ENCODE measurements around the gene NEDD4L. TPM values are rescaled to one million over a fixed set of nuclear protein-coding genes. Genes with fewer than 3 reads are reported as not detected.

NEDD4L gene
- total RNA-seq, 4 donors from 2014 or later, result 22.7 to 39.9 (median 34.7) TPM

DNA sequence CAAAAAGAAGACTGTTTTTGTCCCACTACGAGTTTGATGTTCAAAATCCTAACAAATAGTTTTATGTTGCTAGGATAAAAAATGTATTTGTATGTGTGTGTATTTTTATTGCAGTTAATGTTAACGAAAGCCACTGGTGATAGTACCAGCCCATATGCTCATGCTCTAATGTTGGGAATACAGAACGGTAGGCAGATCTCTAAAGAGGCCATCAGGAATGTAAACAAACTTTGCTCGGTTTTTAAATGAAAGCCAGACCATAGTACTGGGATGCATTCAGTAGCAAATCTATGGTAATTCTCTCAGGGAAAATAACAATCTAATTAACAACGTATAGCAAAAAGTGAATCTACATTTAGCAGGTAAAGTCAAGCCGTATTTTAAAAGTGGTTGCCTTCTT is 208.1 kb downstream of the NEDD4L start:
- Histone ChIP-seq H3K9me3 (no peaks in the 10 kb centered on the region), H3K36me3 (peaks cover 0 to 11% (median 5%) of the 10 kb centered on the region in 4 donors), H3K4me3 (no peak overlapping the region), H3K27ac (replicated peaks in 1 of 4) (no peak overlapping the region), H3K4me1 (peaks cover 6 to 24% (median 17%) of the 10 kb centered on the region in 4 donors), H3K27me3 (no peaks in the 10 kb centered on the region)
- intact Hi-C loops (cut with DNase I), result no loop called here
- 65% methylated on average over 6 of the region's 6 CpGs for WGBS
- TF ChIP-seq CTCF (IDR thresholded peaks at IDR 0.05) (no peak), EP300 (IDR thresholded peaks at IDR 0.05) (no peak), POLR2AphosphoS5 (IDR thresholded peaks at IDR 0.05) (no peak), POLR2A (IDR thresholded peaks at IDR 0.05; ENCODE audit: low read depth) (no peak)
- no peak for DNase-seq (ENCODE audit: extremely low spot score)

- peaks cover 0 to 11% (median 5%) of the 10 kb centered on the region in 4 donors for H3K36me3 ChIP-seq
- no peak for DNase-seq (ENCODE audit: extremely low spot score)
- 97% methylated on average over 2 of the region's 2 CpGs for WGBS
- peaks cover 6 to 15% (median 9%) of the 10 kb centered on the region in 4 donors for H3K4me1 ChIP-seq
- no peak overlapping the region for H3K4me3 ChIP-seq
- H3K27me3 ChIP-seq, result no peaks in the 10 kb centered on the region
- no peak for TF ChIP-seq EP300 (IDR thresholded peaks at IDR 0.05)
- no peak for TF ChIP-seq POLR2A (IDR thresholded peaks at IDR 0.05; ENCODE audit: low read depth)
- no peak for TF ChIP-seq CTCF (IDR thresholded peaks at IDR 0.05)
- TF ChIP-seq POLR2AphosphoS5 (IDR thresholded peaks at IDR 0.05), result no peak
- H3K27ac ChIP-seq (replicated peaks in 1 of 4), result no peak overlapping the region
- H3K9me3 ChIP-seq, result no peaks in the 10 kb centered on the region
- intact Hi-C loops (cut with DNase I), result no loop called here
These were observed 209.3 kb downstream of the NEDD4L start for GRCh38 chr18:58253318-58253717.

GRCh38 chr18:58253871-58254270 is 209.8 kb downstream of the NEDD4L start:
- TF ChIP-seq EP300 (IDR thresholded peaks at IDR 0.05) (no peak), POLR2A (IDR thresholded peaks at IDR 0.05; ENCODE audit: low read depth) (no peak), POLR2AphosphoS5 (IDR thresholded peaks at IDR 0.05) (no peak), CTCF (IDR thresholded peaks at IDR 0.05) (no peak)
- Histone ChIP-seq H3K27ac (replicated peaks in 1 of 4) (no peak overlapping the region), H3K36me3 (peaks cover 0 to 11% (median 5%) of the 10 kb centered on the region in 4 donors), H3K4me3 (no peak overlapping the region), H3K4me1 (peaks cover 6 to 15% (median 9%) of the 10 kb centered on the region in 4 donors), H3K9me3 (no peaks in the 10 kb centered on the region), H3K27me3 (no peaks in the 10 kb centered on the region)
- no peak for DNase-seq (ENCODE audit: extremely low spot score)
- WGBS, result 92% methylated on average over 1 of the region's 1 CpG
- intact Hi-C loops (cut with DNase I), result no loop called here

DNA sequence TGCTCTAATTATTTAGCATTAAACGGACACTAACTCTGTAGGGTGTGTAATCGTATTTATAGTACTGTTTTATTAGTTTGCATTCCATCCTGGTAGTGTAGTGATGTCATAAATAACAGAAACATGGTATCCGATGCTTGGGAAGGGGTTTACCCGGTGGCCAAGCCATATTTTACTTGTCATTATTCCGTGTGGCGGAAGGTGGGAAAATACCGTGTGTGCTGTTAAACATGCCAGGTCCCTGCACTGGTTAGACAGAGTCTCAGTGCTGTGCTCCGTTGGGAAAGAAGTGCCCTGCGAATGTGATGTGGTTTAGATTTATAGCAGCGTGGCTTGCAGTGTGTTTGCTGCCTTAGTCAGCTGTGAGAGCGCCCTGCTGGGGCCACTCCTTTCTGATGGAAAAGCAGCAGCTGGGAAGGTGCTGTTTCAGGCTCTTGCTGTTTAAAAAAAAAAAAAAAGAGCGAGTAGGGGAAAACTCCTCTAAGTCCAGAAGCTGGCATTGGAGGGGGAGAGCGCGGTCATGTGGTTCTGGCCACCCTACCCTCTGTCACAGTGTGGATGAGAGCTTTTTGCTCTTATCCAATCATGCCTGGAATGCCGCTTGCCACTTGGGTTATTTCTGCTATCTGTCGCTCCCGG is 211.0 kb downstream of the NEDD4L start:
- TF ChIP-seq POLR2AphosphoS5 (IDR thresholded peaks at IDR 0.05) (no peak), EP300 (IDR thresholded peaks at IDR 0.05) (no peak), POLR2A (IDR thresholded peaks at IDR 0.05; ENCODE audit: low read depth) (no peak), CTCF (IDR thresholded peaks at IDR 0.05) (no peak)
- Histone ChIP-seq H3K4me1 (peaks cover 6 to 12% (median 9%) of the 10 kb centered on the region in 4 donors), H3K27ac (replicated peaks in 1 of 4) (no peak overlapping the region), H3K27me3 (no peaks in the 10 kb centered on the region), H3K4me3 (no peak overlapping the region), H3K36me3 (peaks cover 0 to 11% (median 5%) of the 10 kb centered on the region in 4 donors), H3K9me3 (no peaks in the 10 kb centered on the region)
- peak; percentile 53 for DNase-seq (ENCODE audit: extremely low spot score)
- WGBS, result 83% methylated on average over 17 of the region's 17 CpGs
- intact Hi-C loops (cut with DNase I), result no loop called here

Measured in esophagus muscularis mucosa (tissue), 4 donors.